Stimulated activated CD4-positive, alpha-beta T cell treated with anti-CD3 and anti-CD28 coated beads, Interleukin-15, amount 100 ng/mL, for 1 hour (primary cell): Measurements from ENCODE around the gene TOGARAM1.
"Not testable (repeated sequence)": the region's sequence is repeated elsewhere in the genome, so short reads cannot be mapped to it uniquely, and the experiment has no call there.

Experiments
- DNase-seq, 2 donors: peaks; one replicate each; pipeline ENCODE4 v3.0.0-alpha.2; 2020; ENCODE audit warnings: low read depth in 1 of 2, low spot score in 1 of 2

Gene TOGARAM1

DNA sequence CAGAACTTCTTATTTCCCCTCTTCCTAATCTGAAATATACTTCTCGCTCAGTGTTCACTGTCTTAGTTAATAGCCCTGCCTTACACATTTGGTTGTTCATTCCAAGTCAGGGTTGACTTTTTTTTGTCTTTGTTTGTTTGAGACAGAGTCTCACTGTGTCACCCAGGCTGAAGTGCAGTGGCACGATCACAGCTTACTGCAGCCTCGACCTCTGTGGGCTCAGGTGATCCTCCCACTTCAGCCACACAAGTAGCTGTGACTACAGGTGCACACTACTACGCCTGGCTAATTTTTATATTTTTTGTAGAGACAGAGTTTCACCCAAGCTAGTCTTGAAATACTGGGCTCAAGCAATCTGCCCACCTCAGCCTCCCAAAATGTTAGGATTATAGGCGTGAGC lies 79.7 kb downstream of the TOGARAM1 start:
- no peak for DNase-seq

GRCh38 chr14:45044638-45045037 lies 82.6 kb downstream of the TOGARAM1 start:
- DNase-seq = no peak

DNA sequence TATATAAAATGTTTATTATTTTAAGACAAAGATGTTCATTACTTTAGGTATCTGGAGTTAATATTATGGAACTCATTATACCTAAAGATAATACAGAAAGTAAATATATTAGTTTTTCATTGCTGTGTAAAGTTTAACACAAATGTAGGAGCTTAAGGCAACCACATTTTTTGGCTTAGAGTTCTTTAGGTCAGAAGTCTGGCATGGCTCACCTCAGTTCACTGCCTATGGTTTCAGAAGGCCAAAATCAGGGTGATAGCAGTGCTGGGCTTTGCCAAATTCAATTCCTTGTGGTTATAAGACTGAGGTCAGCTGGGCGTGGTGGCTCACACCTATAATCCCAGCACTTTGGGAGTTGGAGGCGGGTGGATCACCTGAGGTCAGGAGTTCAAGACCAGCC lies 86.4 kb downstream of the TOGARAM1 start:
- DNase-seq = no peak

DNA sequence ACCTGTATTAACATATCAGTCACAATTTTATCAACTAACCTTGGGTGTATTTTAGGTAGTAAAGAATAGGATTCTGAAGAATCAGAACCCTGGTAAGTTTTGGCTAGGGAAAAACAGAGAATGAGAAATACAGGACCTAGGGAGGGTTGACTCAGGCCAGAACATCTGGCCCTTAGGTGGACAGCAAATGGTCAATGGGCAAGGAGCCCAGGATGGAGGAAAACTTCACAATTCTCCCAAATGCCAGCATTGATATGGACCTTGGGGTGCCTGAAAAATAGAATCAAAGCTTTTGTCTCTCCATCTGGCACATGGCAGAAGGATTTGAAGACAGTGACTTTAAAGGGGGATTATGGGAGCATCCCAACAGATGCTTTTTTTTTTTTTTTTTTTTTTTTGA lies 89.2 kb downstream of the TOGARAM1 start:
- no peak for DNase-seq

DNA sequence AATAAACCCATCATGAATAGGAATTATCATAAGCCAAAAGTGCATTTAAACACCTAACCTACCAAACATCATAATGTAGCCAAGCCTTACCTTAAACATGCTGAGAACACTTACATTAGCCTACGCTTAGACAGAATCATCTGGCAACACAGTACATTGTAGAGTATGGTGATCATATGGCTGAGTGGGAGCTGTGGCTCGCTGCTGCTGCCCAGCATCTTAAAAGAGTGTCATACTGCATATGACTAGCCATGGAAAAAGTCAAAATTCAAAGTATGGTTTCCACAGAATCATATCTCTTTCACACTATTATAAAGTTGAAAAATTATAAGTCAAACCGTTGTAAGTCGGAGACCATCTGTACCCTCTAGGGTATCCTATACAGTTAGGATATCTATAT lies 89.9 kb downstream of the TOGARAM1 start:
- no peak for DNase-seq

GRCh38 chr14:45057349-45057748 lies 95.4 kb downstream of the TOGARAM1 start:
- no peak for DNase-seq

GRCh38 chr14:45057881-45058364 lies 95.9 kb downstream of the TOGARAM1 start:
- no peak for DNase-seq

- DNase-seq = no peak
Measured at GRCh38 chr14:45060551-45060950, 98.6 kb downstream of the TOGARAM1 start.

DNA sequence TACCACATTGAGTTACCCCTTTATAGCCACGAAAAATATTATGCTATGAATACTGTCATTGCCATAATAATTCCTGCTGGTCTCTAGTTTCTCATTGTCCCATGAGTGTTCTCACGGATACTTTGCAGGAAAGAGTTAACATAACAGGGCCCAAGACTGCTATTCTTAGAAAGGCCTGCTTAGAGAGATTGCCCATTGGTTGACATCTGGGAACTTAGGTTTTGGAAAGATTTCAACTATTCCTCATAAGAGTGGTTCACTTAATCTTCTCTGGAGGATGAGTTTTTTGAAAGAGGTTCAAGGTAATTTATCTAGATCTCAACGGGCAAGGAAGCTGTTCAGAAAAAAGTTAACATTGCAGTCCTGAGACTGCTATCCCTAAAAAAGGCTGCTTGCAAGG lies 103.5 kb downstream of the TOGARAM1 start:
- DNase-seq = no peak

DNA sequence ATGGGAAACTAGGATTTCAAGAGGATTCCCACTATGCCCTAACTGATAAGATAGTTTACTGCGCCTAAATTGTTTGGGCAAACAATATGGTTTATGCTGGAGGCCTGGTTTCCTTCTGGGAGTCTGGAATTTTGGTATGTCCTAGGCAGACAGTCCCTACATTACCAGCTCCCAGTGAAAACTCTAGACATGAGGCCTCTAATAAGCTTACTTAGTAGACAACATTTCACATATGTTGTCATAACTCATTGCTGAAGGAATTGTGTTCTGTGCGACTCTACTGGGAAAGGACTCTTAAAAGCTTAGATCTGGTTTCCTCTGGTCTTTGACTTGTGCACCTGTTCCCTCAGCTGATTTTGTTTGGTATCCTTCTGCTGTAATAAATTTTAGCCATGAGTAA lies 104.0 kb downstream of the TOGARAM1 start:
- DNase-seq = no peak

- no peak for DNase-seq
Measured at GRCh38 chr14:45066667-45067066, 104.7 kb downstream of the TOGARAM1 start.

- DNase-seq = no peak
Measured at GRCh38 chr14:45068396-45068795, 106.4 kb downstream of the TOGARAM1 start.

- no peak for DNase-seq
Measured at GRCh38 chr14:45070215-45070614, 108.2 kb downstream of the TOGARAM1 start.

DNA sequence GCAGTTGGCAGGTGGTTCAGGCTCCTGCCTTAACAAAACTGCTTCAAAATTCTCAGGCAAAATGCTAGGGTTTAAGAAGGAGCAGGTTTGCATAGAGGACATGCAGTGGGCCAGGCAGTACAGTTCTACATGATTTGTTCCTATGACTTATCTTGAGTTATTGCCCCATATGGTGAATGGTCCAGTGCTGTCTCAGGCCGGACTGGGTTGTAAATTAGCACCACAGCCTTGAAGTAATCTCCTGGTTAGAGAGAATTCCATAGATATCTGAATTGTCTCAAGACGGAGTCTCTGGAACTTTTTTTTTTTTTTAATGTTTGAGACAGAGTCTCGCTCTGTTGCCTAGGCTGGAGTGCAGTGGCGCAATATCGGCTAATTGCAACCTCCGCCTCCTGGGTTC lies 110.1 kb downstream of the TOGARAM1 start:
- DNase-seq = no peak

GRCh38 chr14:45073231-45073879 lies 111.4 kb downstream of the TOGARAM1 start:
- DNase-seq = no peak

GRCh38 chr14:45078323-45078722 lies 116.3 kb downstream of the TOGARAM1 start:
- DNase-seq = no peak

DNA sequence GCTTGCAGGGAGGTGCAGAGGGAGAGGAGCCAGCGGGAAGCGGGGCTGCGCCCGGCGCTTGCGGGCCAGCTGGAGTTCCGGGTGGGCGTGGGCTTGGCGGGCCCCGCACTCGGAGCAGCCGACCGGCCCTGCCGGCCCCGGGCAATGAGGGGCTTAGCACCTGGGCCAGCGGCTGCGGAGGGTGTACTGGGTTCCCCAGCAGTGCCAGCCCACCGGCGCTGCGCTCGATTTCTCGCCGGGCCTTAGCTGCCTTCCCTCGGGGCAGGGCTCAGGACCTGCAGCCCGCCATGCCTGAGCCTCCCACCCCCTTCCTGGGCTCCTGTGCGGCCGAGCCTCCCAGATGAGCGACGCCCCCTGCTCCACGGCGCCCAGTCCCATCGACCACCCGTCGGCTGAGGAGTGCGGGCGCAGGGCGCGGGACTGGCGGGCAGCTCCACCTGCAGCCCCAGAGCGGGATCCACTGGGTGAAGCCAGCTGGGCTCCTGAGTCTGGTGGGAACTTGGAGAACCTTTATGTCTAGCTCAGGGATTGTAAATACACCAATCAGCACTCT lies 118.5 kb downstream of the TOGARAM1 start:
- not testable (repeated sequence) for DNase-seq

- not testable (repeated sequence) for DNase-seq
Measured at GRCh38 chr14:45081096-45081495, 119.1 kb downstream of the TOGARAM1 start.

DNA sequence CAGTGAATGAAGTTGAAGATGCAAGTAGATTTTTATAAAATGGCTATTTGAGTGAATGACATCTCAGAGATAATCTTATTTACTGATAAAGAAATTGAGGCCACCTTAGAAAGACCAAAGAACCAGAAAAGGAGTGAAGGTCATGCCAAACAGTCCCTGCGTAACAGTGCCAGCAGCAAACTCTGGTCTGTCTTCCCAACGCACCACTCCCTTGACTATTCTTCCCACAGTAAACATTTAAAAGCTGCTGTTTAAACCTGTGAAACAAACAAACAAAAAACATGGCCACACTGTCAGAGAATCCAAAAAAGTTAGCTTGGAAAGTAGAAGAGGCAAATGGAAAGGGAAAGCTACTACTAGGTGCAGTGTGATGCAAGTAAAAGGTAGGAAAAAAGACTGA lies 120.4 kb downstream of the TOGARAM1 start:
- no peak for DNase-seq

GRCh38 chr14:45083617-45083975 lies 121.6 kb downstream of the TOGARAM1 start:
- no peak for DNase-seq

DNA sequence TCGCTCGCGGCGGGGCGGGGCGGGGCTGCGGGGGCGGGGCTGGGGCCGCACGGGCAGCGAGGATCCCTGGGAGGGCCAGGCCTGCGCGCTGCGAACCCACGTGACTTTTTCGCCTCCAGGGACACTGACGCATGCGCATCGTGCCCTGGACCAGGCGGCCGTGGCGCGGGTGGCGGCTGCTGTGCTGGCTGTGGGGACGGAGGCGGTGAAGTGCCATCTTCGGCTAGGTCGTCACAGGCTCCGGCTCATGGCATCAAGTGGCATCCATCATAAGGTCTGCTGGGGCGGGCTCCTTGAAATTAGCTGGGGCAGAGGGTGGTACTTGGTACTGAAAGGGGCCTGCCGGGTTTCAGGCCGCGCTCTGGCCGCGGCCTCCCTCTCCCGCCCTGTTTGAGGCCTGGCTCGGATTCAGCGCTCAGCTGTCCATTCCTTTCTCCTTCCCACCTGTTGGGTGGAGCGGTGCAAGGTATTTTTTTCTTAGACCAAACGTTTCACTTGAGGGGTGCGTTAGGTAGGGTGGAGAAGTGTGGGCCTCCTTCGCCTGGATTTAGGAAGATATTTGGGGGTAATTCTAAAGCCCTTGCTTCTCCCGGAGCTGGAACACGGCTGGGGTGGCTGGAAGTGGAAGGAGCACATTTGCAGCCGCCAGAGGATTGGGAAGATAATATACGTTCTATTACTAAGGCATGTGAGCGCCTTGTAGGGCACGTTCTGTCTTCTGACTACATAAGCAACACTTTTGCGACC lies 122.2 kb downstream of the TOGARAM1 start, which contains the start of gene PRPF39:
Gene PRPF39, plus strand, starts transcription at position 141 of the 747 bp plus-strand sequence. CDS start 11,124 bp downstream, outside the sequence.
- DNase-seq = peak; percentile 93 to 94

- no peak for DNase-seq
Measured at GRCh38 chr14:45084946-45085346, 123.0 kb downstream of the TOGARAM1 start.
